ENCODE results near the gene PLXNA2. TPM values are rescaled to one million over a fixed set of nuclear protein-coding genes. Genes with fewer than 3 reads are reported as not detected.
A peak's percentile ranks its signal among the peaks of the same experiment; 100 is the strongest.

PLXNA2 gene
- total RNA-seq, 1 experiment from 2014 or later = 69.7 TPM

- CTCF ChIA-PET = interaction anchor here (0.6 to 5.5 kb wide), 24 partner anchors 10 to 1109 kb away, joined by 3 to 74 read pairs (median 4); partner anchors contain the start of gene PLXNA2
- intact Hi-C loops (cut with micrococcal nuclease) = no loop called here
- no peaks in the 10 kb centered on the region for H3K9me3 Mint-ChIP-seq (ENCODE audit: unreplicated experiment)
- TF ChIP-seq CTCF (IDR thresholded peaks at IDR 0.05; ENCODE audit: unreplicated experiment) = no peak
- BruUV-seq (replicated peaks) = no TSS peak
- no peaks in the 10 kb centered on the region for H3K36me3 Mint-ChIP-seq (ENCODE audit: insufficient read depth, unreplicated experiment)
- H3K27me3 Mint-ChIP-seq (ENCODE audit: insufficient read depth, unreplicated experiment) = peaks cover 38% of the 10 kb centered on the region
- no peak for DNase-seq (ENCODE audit: unreplicated experiment)
- no peak overlapping the region for H3K4me3 Mint-ChIP-seq (ENCODE audit: unreplicated experiment)
- H3K4me1 Mint-ChIP-seq (ENCODE audit: insufficient read depth, unreplicated experiment) = no peaks in the 10 kb centered on the region
- H3K27ac Mint-ChIP-seq (ENCODE audit: low read depth, unreplicated experiment) = no peak overlapping the region
- POLR2A ChIA-PET = interaction anchor here (0.8 to 1.1 kb wide), 2 partner anchors 12 to 119 kb away, joined by 3 read pairs; no protein-coding TSS in a partner anchor
Observed at GRCh38 chr1:207995576-207995975, 248.6 kb downstream of the PLXNA2 start.

GRCh38 chr1:207993477-207994445 is 250.4 kb downstream of the PLXNA2 start:
- no TSS peak for BruUV-seq (replicated peaks)
- Mint-ChIP-seq H3K4me1 (ENCODE audit: insufficient read depth, unreplicated experiment) (no peaks in the 10 kb centered on the region), H3K27me3 (ENCODE audit: insufficient read depth, unreplicated experiment) (peaks cover 56% of the 10 kb centered on the region), H3K9me3 (ENCODE audit: unreplicated experiment) (no peaks in the 10 kb centered on the region), H3K27ac (ENCODE audit: low read depth, unreplicated experiment) (no peak overlapping the region), H3K36me3 (ENCODE audit: insufficient read depth, unreplicated experiment) (no peaks in the 10 kb centered on the region), H3K4me3 (ENCODE audit: unreplicated experiment) (no peak overlapping the region)
- intact Hi-C loops (cut with micrococcal nuclease) = no loop called here
- DNase-seq (ENCODE audit: unreplicated experiment) = peak; percentile 64
- POLR2A ChIA-PET = interaction anchor here (1.4 kb wide), 1 partner anchor 9 kb away, joined by 3 read pairs; no protein-coding TSS in a partner anchor
- peak; percentile 58 for TF ChIP-seq CTCF (IDR thresholded peaks at IDR 0.05; ENCODE audit: unreplicated experiment)
- CTCF ChIA-PET = interaction anchor here (0.6 to 5.5 kb wide), 26 partner anchors 7 to 1214 kb away, joined by 3 to 74 read pairs (median 4); no protein-coding TSS in a partner anchor

GRCh38 chr1:207992677-207993236 is 251.4 kb downstream of the PLXNA2 start:
- no peaks in the 10 kb centered on the region for H3K36me3 Mint-ChIP-seq (ENCODE audit: insufficient read depth, unreplicated experiment)
- ChIA-PET CTCF (interaction anchor here (0.5 to 5.5 kb wide), 15 partner anchors 8 to 1215 kb away, joined by 3 to 74 read pairs (median 4); no protein-coding TSS in a partner anchor), POLR2A (no interaction called here)
- no TSS peak for BruUV-seq (replicated peaks)
- H3K9me3 Mint-ChIP-seq (ENCODE audit: unreplicated experiment) = no peaks in the 10 kb centered on the region
- H3K4me1 Mint-ChIP-seq (ENCODE audit: insufficient read depth, unreplicated experiment) = no peaks in the 10 kb centered on the region
- DNase-seq (ENCODE audit: unreplicated experiment) = no peak
- intact Hi-C loops (cut with micrococcal nuclease) = no loop called here
- H3K27me3 Mint-ChIP-seq (ENCODE audit: insufficient read depth, unreplicated experiment) = peaks cover 66% of the 10 kb centered on the region
- no peak overlapping the region for H3K4me3 Mint-ChIP-seq (ENCODE audit: unreplicated experiment)
- H3K27ac Mint-ChIP-seq (ENCODE audit: low read depth, unreplicated experiment) = no peak overlapping the region
- TF ChIP-seq CTCF (IDR thresholded peaks at IDR 0.05; ENCODE audit: unreplicated experiment) = no peak

GRCh38 chr1:207991583-207992026 is 252.6 kb downstream of the PLXNA2 start:
- CTCF ChIA-PET = interaction anchor here (0.6 to 5.5 kb wide), 2 partner anchors 69 to 106 kb away, joined by 3 to 74 read pairs; no protein-coding TSS in a partner anchor
- Mint-ChIP-seq H3K4me1 (ENCODE audit: insufficient read depth, unreplicated experiment) (no peaks in the 10 kb centered on the region), H3K27ac (ENCODE audit: low read depth, unreplicated experiment) (no peak overlapping the region), H3K36me3 (ENCODE audit: insufficient read depth, unreplicated experiment) (no peaks in the 10 kb centered on the region), H3K4me3 (ENCODE audit: unreplicated experiment) (no peak overlapping the region), H3K9me3 (ENCODE audit: unreplicated experiment) (no peaks in the 10 kb centered on the region), H3K27me3 (ENCODE audit: insufficient read depth, unreplicated experiment) (peaks cover 77% of the 10 kb centered on the region)
- BruUV-seq (replicated peaks) = no TSS peak
- no peak for DNase-seq (ENCODE audit: unreplicated experiment)
- intact Hi-C loops (cut with micrococcal nuclease) = no loop called here
- no peak for TF ChIP-seq CTCF (IDR thresholded peaks at IDR 0.05; ENCODE audit: unreplicated experiment)
- POLR2A ChIA-PET = no interaction called here
